Right lobe of liver (tissue), 6 donors: ENCODE data around the gene ULK4. TPM values are rescaled to one million over a fixed set of nuclear protein-coding genes. Genes with fewer than 3 reads are reported as not detected.
A peak's percentile ranks its signal among the peaks of the same experiment; 100 is the strongest.

Experiments
- ATAC-seq, 4 donors: fragments of 200-7000 bp; cut with Tn5 transposase; one replicate each; pipeline ENCODE4 v1.9.1; 2020; ENCODE audit warnings: mild to moderate bottlenecking in 4 of 4, moderate library complexity in 4 of 4
- DNase-seq, 3 donors: peaks; one replicate each; pipeline ENCODE4 v3.0.0-alpha.2; 2020
- H3K27ac ChIP-seq, 3 donors: fragments of 200-600 bp; one replicate each; pipeline ENCODE4 v1.8.0; 2022
- H3K27me3 ChIP-seq, 2 donors: fragments of 200-600 bp; one replicate each; pipeline ENCODE4 v1.8.0; 2022
- H3K36me3 ChIP-seq, 4 donors: fragments of 200-600 bp; sonication (generic) in 1 of 4; one replicate each; pipeline versions ENCODE4 v1.5.1 to v1.8.0; 2017 to 2022; ENCODE audit warnings: control low read depth in 1 of 4
- H3K4me1 ChIP-seq, 4 donors: fragments of 200-600 bp; sonication (generic) in 1 of 4; one replicate each; pipeline versions ENCODE4 v1.5.1 to v1.8.0; 2017 to 2022; ENCODE audit warnings: control low read depth in 1 of 4
- H3K4me3 ChIP-seq, 3 donors: fragments of 200-600 bp; one replicate each; pipeline ENCODE4 v1.8.0; 2022
- H3K9me3 ChIP-seq, 4 donors: fragments of 200-600 bp; sonication (generic) in 1 of 4; one replicate each; pipeline versions ENCODE4 v1.5.1 to v1.8.0; 2017 to 2022; ENCODE audit warnings: control low read depth in 1 of 4
- POLR2A ChIP-seq: fragments of 450-650 bp; IDR thresholded peaks from one replicate; pipeline ENCODE4 v1.6.1; 2017; ENCODE audit warnings: antibody characterized with exemption, mild to moderate bottlenecking
- WGBS: methylation state at CpG from one replicate; pipeline ENCODE4 v1.1.6; 2018; ENCODE audit warnings: low coverage, low lambda C conversion rate; ENCODE audit not compliant: insufficient coverage; ENCODE audit errors: missing lambda C conversion rate; 5-methylcytosine and 5-hydroxymethylcytosine counted together
- intact Hi-C, 2 donors: fragments of 100-400 bp; cut with DNase I; formaldehyde crosslinking; loops; one replicate each; pipeline versions ENCODE4 v1.11.2 to v1.14.1; 2022
- total RNA-seq, 6 experiments: library from RNA; depleted of rRNA in 2 of 6; stranded (reverse); fragments of >200 nt in 2 of 6; fragmentation: NEBNext Ultra II Directional in 3 of 6; extraction: Animal tissue kit (Norgen Biotek cat#: 25700) in 3 of 6; gene quantifications; one replicate each; pipeline versions ENCODE4 v1.1.0 to v1.2.4, GENCODE V29; 2016 to 2023
- TF ChIP-seq, protein P1 (sequence below), 4 donors: fragments of 200-600 bp in 3 of 4; fragments of 450-650 bp in 1 of 4; IDR thresholded peaks; one replicate each; pipeline versions ENCODE4 v1.5.1 to v1.8.0; 2016 to 2022; ENCODE audit warnings: antibody characterized with exemption in 4 of 4, mild to moderate bottlenecking in 2 of 4
- donor health status: DM: no; HTN: yes; CAD: no.
- donor health status: DM: no; HTN: no; CAD: no.
- donor health status: DM: no; HTN: no; CAD: no.
- donor health status: DM: no; HTN: yes; CAD: no.
- donor health status: DM: no; HTN: yes; CAD: no.

Gene ULK4
- total RNA-seq, 6 experiments from 2014 or later, result 2.8 to 5.6 (median 4.9) TPM

DNA sequence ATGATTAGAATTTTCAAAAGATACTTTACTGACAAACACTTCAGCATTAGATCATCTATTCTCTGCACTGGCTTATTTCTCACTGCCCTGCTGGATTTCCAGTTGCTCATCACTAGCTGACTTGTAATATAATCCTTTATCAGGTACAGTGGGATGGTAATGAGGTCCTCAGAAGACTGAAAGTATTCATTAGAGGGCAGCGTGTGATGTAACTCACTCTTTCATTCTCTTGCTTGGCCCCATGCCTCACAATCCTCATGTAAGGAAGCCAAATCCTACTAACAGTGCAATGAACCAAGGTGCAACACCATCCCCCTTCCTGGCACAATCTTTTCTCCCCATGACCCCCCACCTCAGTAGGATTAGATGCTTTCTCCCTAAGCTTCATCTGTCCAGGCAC lies 472.7 kb downstream of the ULK4 start:
- Histone ChIP-seq H3K9me3 (no peaks in the 10 kb centered on the region), H3K4me1 (no peaks in the 10 kb centered on the region), H3K27me3 (no peaks in the 10 kb centered on the region), H3K4me3 (no peak overlapping the region), H3K27ac (no peak overlapping the region), H3K36me3 (no peaks in the 10 kb centered on the region)
- TF ChIP-seq, protein P1, sequence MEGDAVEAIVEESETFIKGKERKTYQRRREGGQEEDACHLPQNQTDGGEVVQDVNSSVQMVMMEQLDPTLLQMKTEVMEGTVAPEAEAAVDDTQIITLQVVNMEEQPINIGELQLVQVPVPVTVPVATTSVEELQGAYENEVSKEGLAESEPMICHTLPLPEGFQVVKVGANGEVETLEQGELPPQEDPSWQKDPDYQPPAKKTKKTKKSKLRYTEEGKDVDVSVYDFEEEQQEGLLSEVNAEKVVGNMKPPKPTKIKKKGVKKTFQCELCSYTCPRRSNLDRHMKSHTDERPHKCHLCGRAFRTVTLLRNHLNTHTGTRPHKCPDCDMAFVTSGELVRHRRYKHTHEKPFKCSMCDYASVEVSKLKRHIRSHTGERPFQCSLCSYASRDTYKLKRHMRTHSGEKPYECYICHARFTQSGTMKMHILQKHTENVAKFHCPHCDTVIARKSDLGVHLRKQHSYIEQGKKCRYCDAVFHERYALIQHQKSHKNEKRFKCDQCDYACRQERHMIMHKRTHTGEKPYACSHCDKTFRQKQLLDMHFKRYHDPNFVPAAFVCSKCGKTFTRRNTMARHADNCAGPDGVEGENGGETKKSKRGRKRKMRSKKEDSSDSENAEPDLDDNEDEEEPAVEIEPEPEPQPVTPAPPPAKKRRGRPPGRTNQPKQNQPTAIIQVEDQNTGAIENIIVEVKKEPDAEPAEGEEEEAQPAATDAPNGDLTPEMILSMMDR (IDR thresholded peaks at IDR 0.05), result no peak
- TF ChIP-seq POLR2A, result no peak
- ATAC-seq, result no peak
- no peak for DNase-seq
- intact Hi-C loops, result no loop called here
- WGBS, result 33% methylated on average over 1 of the region's 1 CpG

DNA sequence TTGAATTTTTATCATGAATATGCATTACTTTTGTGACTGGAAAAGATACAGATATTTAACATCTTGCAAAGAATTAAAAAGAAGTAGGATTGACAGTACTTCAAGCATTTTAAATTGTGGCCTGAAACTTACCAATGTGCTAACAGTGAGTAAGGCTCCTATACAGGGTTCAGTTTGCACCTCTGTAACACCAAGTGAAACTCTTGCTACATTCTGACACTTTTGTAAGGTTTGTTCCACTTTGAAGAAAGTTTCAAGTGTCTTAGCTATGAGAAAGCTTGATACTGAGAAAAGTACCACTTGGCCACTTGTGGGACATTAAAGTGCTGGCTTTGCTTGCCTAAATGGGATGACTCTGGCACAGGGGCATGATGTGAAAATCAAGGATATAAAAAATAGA lies 473.4 kb downstream of the ULK4 start:
- Histone ChIP-seq H3K4me3 (no peak overlapping the region), H3K4me1 (no peaks in the 10 kb centered on the region), H3K36me3 (no peaks in the 10 kb centered on the region), H3K9me3 (no peaks in the 10 kb centered on the region), H3K27ac (no peak overlapping the region), H3K27me3 (no peaks in the 10 kb centered on the region)
- DNase-seq (no peak), ATAC-seq (no peak)
- intact Hi-C loops, result no loop called here
- TF ChIP-seq, protein P1 (IDR thresholded peaks at IDR 0.05), result no peak
- TF ChIP-seq POLR2A, result no peak

DNA sequence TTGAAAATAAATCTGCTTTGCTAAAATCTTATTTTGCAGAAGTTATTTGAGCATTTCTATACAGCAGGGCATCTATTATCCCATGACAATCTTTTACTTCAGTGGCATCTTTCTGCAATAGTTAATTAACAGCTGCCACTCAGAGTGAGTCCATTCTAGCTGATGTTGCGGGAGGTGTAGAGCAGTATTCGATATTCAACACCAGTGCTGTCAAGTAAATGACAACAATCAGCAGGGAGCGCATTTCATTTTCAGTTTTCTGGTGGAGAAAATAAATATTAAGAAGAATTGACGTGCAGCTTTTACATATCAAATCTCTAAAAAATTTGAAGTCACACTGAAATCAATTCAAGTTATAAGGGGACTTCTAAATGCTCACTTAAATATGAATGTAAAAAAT lies 476.4 kb downstream of the ULK4 start:
- intact Hi-C loops, result no loop called here
- Histone ChIP-seq H3K4me3 (no peak overlapping the region), H3K9me3 (no peaks in the 10 kb centered on the region), H3K27me3 (no peaks in the 10 kb centered on the region), H3K4me1 (no peaks in the 10 kb centered on the region), H3K36me3 (no peaks in the 10 kb centered on the region), H3K27ac (no peak overlapping the region)
- WGBS, result 86% methylated on average over 4 of the region's 4 CpGs
- TF ChIP-seq POLR2A, result no peak
- TF ChIP-seq, protein P1 (IDR thresholded peaks at IDR 0.05), result no peak
- no peak for DNase-seq
- ATAC-seq, result no peak

DNA sequence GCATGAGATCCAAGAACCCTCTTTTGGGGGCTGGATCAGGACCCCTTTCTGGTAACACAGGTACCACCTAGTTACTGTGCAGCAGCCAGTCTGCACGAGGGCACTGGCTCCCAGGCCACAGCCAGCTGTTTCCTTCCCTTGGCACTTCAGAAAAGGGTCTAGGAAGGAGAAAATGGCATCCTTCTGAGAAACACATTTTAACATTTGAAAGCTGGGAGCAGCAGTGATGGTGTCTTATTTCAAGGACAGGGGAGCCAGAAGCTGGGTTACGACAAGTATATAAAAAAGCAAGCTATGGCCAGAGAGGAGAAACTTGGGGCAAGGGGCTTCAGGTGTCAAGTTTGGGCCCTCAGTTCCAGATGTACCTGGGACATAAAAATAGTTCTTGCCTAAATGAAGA lies 479.8 kb downstream of the ULK4 start:
- H3K27me3 ChIP-seq, result no peaks in the 10 kb centered on the region
- H3K4me3 ChIP-seq, result no peak overlapping the region
- TF ChIP-seq POLR2A, result no peak
- TF ChIP-seq, protein P1 (IDR thresholded peaks at IDR 0.05), result no peak
- H3K9me3 ChIP-seq, result no peaks in the 10 kb centered on the region
- DNase-seq (no peak), ATAC-seq (no peak)
- H3K36me3 ChIP-seq, result no peaks in the 10 kb centered on the region
- H3K4me1 ChIP-seq, result peaks cover 0 to 12% (median 3%) of the 10 kb centered on the region in 4 donors
- WGBS, result 57% methylated on average over 1 of the region's 2 CpGs
- intact Hi-C loops, result no loop called here
- no peak overlapping the region for H3K27ac ChIP-seq

DNA sequence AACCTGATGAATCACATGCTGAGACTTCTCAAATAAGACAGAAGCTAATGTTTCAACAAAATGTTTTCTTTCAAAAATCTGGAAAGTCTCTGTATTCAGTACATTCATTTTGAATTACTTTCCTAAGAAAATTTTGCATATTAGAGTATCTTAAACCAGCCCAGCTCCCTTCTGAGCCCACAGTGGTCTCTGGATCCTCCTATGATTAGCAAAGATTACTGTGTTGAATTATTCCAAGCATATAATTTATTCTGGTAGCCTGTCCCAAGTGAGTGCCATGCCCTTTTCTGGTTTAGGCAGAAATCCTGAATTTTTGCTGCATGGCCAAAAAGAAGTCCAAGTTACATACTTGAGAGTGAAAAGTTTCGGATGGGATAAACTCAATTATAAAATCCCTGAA lies 483.6 kb downstream of the ULK4 start:
- 70% methylated on average over 1 of the region's 1 CpG for WGBS
- Histone ChIP-seq H3K27ac (peak overlapping the region in 1 of 3 donors; percentile 30), H3K27me3 (no peaks in the 10 kb centered on the region), H3K36me3 (no peaks in the 10 kb centered on the region), H3K9me3 (peaks cover 0 to 2% (median 0%) of the 10 kb centered on the region in 4 donors), H3K4me3 (no peak overlapping the region), H3K4me1 (peaks cover 0 to 14% (median 3%) of the 10 kb centered on the region in 4 donors)
- DNase-seq, result no peak
- no peak for ATAC-seq
- TF ChIP-seq POLR2A, result no peak
- TF ChIP-seq, protein P1 (IDR thresholded peaks at IDR 0.05), result no peak
- intact Hi-C loops, result no loop called here
